Measurements from ENCODE around the gene STIP1. TPM values are rescaled to one million over a fixed set of nuclear protein-coding genes. Genes with fewer than 3 reads are reported as not detected.

STIP1 gene
- total RNA-seq, 1 experiment from 2014 or later: 338 TPM

- Histone ChIP-seq H3K56ac (ENCODE audit: insufficient read length, low read depth, low read length) (no peak overlapping the region), H3K79me1 (ENCODE audit: insufficient read depth, low read depth, low read length, poor library complexity, severe bottlenecking) (peaks cover 5% of the 10 kb centered on the region), H2BK120ac (ENCODE audit: low read depth, low read length, poor library complexity, severe bottlenecking) (no peak overlapping the region), H4K5ac (ENCODE audit: insufficient read length, low read depth, low read length) (no peak overlapping the region), H3K23me2 (ENCODE audit: insufficient read length, low read depth, low read length, poor library complexity, severe bottlenecking) (no peaks in the 10 kb centered on the region), H3T11ph (ENCODE audit: low read length) (no peak overlapping the region), H2BK12ac (ENCODE audit: insufficient read length, low read depth, low read length) (no peak overlapping the region), H3K4me1 (ENCODE audit: insufficient read depth, low read length) (no peaks in the 10 kb centered on the region), H3K9ac (ENCODE audit: extremely low read depth, insufficient read length, low read length) (no peak overlapping the region), H2AK5ac (ENCODE audit: insufficient read length, low read length) (no peak overlapping the region), H4K91ac (ENCODE audit: insufficient read length, low read depth, low read length) (no peak overlapping the region), H3K79me2 (ENCODE audit: insufficient read depth, low read length) (peaks cover 21% of the 10 kb centered on the region; the same call in 1 of the 2 replicates), H2AFZ (ENCODE audit: low read length) (no peak overlapping the region), H2BK5ac (ENCODE audit: insufficient read length, low read length) (no peak overlapping the region), H2BK20ac (ENCODE audit: low read depth, low read length, poor library complexity, severe bottlenecking) (no peak overlapping the region), H3K9me3 (ENCODE audit: control insufficient read depth, low read depth, low read length) (no peaks in the 10 kb centered on the region), H3K23ac (ENCODE audit: insufficient read length, low read depth, low read length) (no peak overlapping the region), H2BK15ac (ENCODE audit: low read depth, low read length) (no peak overlapping the region), H3K14ac (ENCODE audit: insufficient read depth, low read length) (no peak overlapping the region), H3K4ac (ENCODE audit: low read depth, low read length) (no peak overlapping the region), H3K18ac (ENCODE audit: insufficient read length, low read depth, low read length) (no peak overlapping the region), H3K27me3 (ENCODE audit: insufficient read depth, low read length) (no peaks in the 10 kb centered on the region), H3K27ac (ENCODE audit: insufficient read length, low read depth, low read length) (no peak overlapping the region), H3K4me2 (ENCODE audit: insufficient read depth, insufficient read length, low read length) (no peak overlapping the region), H4K8ac (replicated peaks; ENCODE audit: insufficient read length, low read depth, low read length) (no peak overlapping the region), H4K20me1 (ENCODE audit: control insufficient read depth, insufficient read depth, insufficient read length) (peaks cover 3% of the 10 kb centered on the region)
- Mint-ChIP-seq H3K4me1 (0 out of 4 replicates have a peak, but pooled peaks cover 0 to 3% of the 10 kb centered on the region in 2 experiments), H3K27me3 (ENCODE audit: low read depth) (no peaks in the 10 kb centered on the region), H3K27ac (no peak overlapping the region; a peak in 1 of 7 replicates), H3K9me3 (no peaks in the 10 kb centered on the region), H3K36me3 (ENCODE audit: insufficient read depth in 1 of 3, low read depth in 3 of 3) (peaks cover 60 to 80% (median 74%) of the 10 kb centered on the region in 3 experiments; a peak in 6 of 7 replicates), H3K4me3 (no peak overlapping the region)
- no CpG with 5 or more reads among the region's 5 CpGs for WGBS (ENCODE audit: extremely low coverage, insufficient read length, low lambda C conversion rate)
- DNase-seq: no peak
- no peak for TF ChIP-seq CTCF (conservative IDR thresholded peaks at IDR 0.05)
Observed at GRCh38 chr11:64192434-64192833, 6.5 kb downstream of the STIP1 start.

All from H9 (cell line).